HG03439 (cell line): Measurements from ENCODE around the gene MT1E.
"Not testable (repeated sequence)": the region's sequence is repeated elsewhere in the genome, so short reads cannot be mapped to it uniquely, and the experiment has no call there.

Source experiments
- ATAC-seq: cut with Tn5 transposase; IDR thresholded peaks from one replicate; pipeline ENCODE4 v1.9.1; 2021; ENCODE audit warnings: mild to moderate bottlenecking, moderate library complexity; ENCODE audit not compliant: unreplicated experiment

Gene MT1E

GRCh38 chr16:56669005-56669839 is 43.6 kb downstream of the MT1E start, which contains the start of gene MT1H:
MT1H (plus strand) TSS chr16:56669814; CDS start chr16:56669885, 71 bp downstream.
- no peak for ATAC-seq

- no peak for ATAC-seq
Observed at GRCh38 chr16:56669840-56670619, 44.4 kb downstream of the MT1E start.

- no peak for ATAC-seq
Observed at GRCh38 chr16:56670620-56670934, 45.0 kb downstream of the MT1E start.

- ATAC-seq: not testable (repeated sequence)
Observed at GRCh38 chr16:56671691-56672090, 46.1 kb downstream of the MT1E start.

- ATAC-seq: not testable (repeated sequence)
Observed at GRCh38 chr16:56672171-56672570, 46.6 kb downstream of the MT1E start.

GRCh38 chr16:56672761-56673536 is 47.4 kb downstream of the MT1E start:
- no peak for ATAC-seq

GRCh38 chr16:56673921-56674320 is 48.3 kb downstream of the MT1E start:
- no peak for ATAC-seq

GRCh38 chr16:56674570-56674969 is 49.0 kb downstream of the MT1E start:
- not testable (repeated sequence) for ATAC-seq

GRCh38 chr16:56675685-56676210 is 50.2 kb downstream of the MT1E start:
- ATAC-seq: no peak
